Mesothelial cell of epicardium (in vitro differentiated cells): ENCODE measurements around the gene ABCA13. TPM values are rescaled to one million over a fixed set of nuclear protein-coding genes. Genes with fewer than 3 reads are reported as not detected.

Experiments
- DNase-seq, 2 experiments: peaks; one replicate each; pipeline ENCODE4 v3.0.0; 2021; ENCODE audit warnings: low spot score in 2 of 2; ENCODE audit not compliant: unreplicated experiment in 2 of 2
- H3K27ac Mint-ChIP-seq: 2 replicates; pipeline ENCODE4 v1.8.0; 2021; ENCODE audit warnings: mixed read lengths
- H3K27me3 Mint-ChIP-seq: 2 replicates; pipeline ENCODE4 v1.8.0; 2021; ENCODE audit warnings: low read depth, mixed read lengths
- H3K36me3 Mint-ChIP-seq: 2 replicates; pipeline ENCODE4 v1.8.0; 2021; ENCODE audit warnings: mixed read lengths
- H3K4me1 Mint-ChIP-seq: 2 replicates; pipeline ENCODE4 v1.8.0; 2021; ENCODE audit warnings: mixed read lengths
- H3K4me3 Mint-ChIP-seq: 2 replicates; pipeline ENCODE4 v1.8.0; 2021; ENCODE audit warnings: mild to moderate bottlenecking, moderate library complexity, mixed read lengths
- H3K9me3 Mint-ChIP-seq: 2 replicates; pipeline ENCODE4 v1.8.0; 2021; ENCODE audit warnings: mixed read lengths
- total RNA-seq: library from RNA; stranded (reverse); gene quantifications from 3 replicates; pipeline ENCODE4 v1.2.1, GENCODE V29; 2021
- TF ChIP-seq, protein P1 (sequence below): fragments of 200-600 bp; sonication (generic); IDR thresholded peaks from one replicate; pipeline ENCODE4 v1.5.0; 2021; ENCODE audit warnings: antibody characterized with exemption; ENCODE audit not compliant: unreplicated experiment

ABCA13 gene
- total RNA-seq, 1 donor from 2014 or later = 0.29 TPM

DNA sequence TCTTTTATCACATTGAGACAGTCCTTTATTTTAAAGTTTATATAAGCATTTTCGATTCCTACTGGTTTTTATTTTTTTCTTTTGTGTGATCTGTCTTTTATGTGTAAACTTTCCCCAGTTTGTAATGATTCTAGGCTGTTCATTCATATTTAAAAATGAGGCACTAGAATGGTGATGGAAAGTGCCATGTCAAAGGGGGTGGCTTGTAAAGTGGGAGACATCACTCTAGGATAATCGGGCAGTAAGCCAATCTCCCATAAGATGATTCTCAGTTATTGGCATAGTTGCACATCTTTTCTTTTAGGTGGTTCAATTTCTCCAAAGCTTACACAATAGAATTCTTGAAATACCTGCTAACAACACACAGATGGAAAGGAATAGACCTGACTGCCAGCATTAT lies 90.4 kb downstream of the ABCA13 start:
- TF ChIP-seq, protein P1, sequence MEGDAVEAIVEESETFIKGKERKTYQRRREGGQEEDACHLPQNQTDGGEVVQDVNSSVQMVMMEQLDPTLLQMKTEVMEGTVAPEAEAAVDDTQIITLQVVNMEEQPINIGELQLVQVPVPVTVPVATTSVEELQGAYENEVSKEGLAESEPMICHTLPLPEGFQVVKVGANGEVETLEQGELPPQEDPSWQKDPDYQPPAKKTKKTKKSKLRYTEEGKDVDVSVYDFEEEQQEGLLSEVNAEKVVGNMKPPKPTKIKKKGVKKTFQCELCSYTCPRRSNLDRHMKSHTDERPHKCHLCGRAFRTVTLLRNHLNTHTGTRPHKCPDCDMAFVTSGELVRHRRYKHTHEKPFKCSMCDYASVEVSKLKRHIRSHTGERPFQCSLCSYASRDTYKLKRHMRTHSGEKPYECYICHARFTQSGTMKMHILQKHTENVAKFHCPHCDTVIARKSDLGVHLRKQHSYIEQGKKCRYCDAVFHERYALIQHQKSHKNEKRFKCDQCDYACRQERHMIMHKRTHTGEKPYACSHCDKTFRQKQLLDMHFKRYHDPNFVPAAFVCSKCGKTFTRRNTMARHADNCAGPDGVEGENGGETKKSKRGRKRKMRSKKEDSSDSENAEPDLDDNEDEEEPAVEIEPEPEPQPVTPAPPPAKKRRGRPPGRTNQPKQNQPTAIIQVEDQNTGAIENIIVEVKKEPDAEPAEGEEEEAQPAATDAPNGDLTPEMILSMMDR = no peak
- Mint-ChIP-seq H3K27ac (no peak overlapping the region), H3K27me3 (no peaks in the 10 kb centered on the region), H3K4me3 (no peak overlapping the region), H3K36me3 (peaks cover 4% of the 10 kb centered on the region), H3K9me3 (peaks cover 11% of the 10 kb centered on the region), H3K4me1 (peaks cover 15% of the 10 kb centered on the region)
- no peak for DNase-seq

GRCh38 chr7:48262606-48263310 lies 91.5 kb downstream of the ABCA13 start:
- Mint-ChIP-seq H3K4me1 (peaks cover 15% of the 10 kb centered on the region), H3K4me3 (no peak overlapping the region), H3K27ac (peak overlapping the region; percentile 11), H3K36me3 (peaks cover 2% of the 10 kb centered on the region), H3K27me3 (no peaks in the 10 kb centered on the region), H3K9me3 (peaks cover under 1% of the 10 kb centered on the region)
- no peak for DNase-seq
- TF ChIP-seq, protein P1 = no peak

DNA sequence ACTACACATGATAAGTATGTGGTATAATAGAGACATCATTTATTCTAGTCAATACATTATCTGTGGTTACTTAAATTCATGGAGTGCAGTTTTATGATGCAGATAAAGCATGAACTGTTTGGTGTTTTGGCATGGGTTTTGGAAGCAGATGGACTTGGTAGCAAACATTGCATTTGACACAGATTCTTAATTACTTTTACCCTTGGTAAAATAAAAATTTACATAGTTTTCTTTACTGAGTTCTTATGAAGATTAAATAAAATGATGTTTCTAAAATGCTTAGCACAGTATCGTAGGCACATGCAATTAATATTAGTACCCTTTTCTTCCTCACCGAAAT lies 92.0 kb downstream of the ABCA13 start:
- Mint-ChIP-seq H3K27ac (no peak overlapping the region), H3K27me3 (no peaks in the 10 kb centered on the region), H3K4me1 (peaks cover 15% of the 10 kb centered on the region), H3K9me3 (no peaks in the 10 kb centered on the region), H3K4me3 (no peak overlapping the region), H3K36me3 (peaks cover 2% of the 10 kb centered on the region)
- DNase-seq = no peak
- TF ChIP-seq, protein P1 = no peak

- no peaks in the 10 kb centered on the region for H3K4me1 Mint-ChIP-seq
- TF ChIP-seq, protein P1 = no peak
- no peaks in the 10 kb centered on the region for H3K9me3 Mint-ChIP-seq
- no peak overlapping the region for H3K27ac Mint-ChIP-seq
- H3K4me3 Mint-ChIP-seq = no peak overlapping the region
- DNase-seq = no peak
- H3K36me3 Mint-ChIP-seq = no peaks in the 10 kb centered on the region
- no peaks in the 10 kb centered on the region for H3K27me3 Mint-ChIP-seq
Measured at GRCh38 chr7:48269066-48269465, 97.8 kb downstream of the ABCA13 start.

DNA sequence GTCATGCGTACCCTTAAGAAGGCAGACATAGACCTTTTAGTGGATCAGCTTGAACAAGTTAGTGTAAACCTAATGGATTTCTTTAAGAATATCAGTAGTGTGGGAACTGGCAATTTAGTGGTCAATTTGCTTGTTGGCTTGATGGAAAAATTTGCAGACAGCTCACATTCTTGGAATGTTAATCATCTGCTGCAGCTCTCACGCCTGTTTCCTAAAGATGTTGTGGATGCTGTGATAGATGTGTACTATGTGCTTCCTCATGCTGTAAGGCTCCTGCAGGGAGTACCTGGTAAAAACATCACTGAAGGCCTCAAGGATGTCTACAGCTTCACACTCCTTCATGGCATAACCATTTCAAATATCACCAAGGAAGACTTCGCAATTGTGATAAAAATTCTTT lies 103.4 kb downstream of the ABCA13 start:
- TF ChIP-seq, protein P1 = no peak
- Mint-ChIP-seq H3K27ac (no peak overlapping the region), H3K36me3 (no peaks in the 10 kb centered on the region), H3K27me3 (peaks cover 3% of the 10 kb centered on the region), H3K9me3 (no peaks in the 10 kb centered on the region), H3K4me1 (no peaks in the 10 kb centered on the region), H3K4me3 (no peak overlapping the region)
- no peak for DNase-seq
